Hypothalamus (tissue), 51 donors: ENCODE measurements around the gene PACRG.
"Not testable (repeated sequence)": the region's sequence is repeated elsewhere in the genome, so short reads cannot be mapped to it uniquely, and the experiment has no call there.

Experiments
- DNase-seq, 51 donors: peaks; one replicate each; lab custom pipeline; 2025; lab: John Stamatoyannopoulos, UW

The PACRG gene

GRCh38 chr6:162727322-162728182 lies at the start of gene PACRG, which contains the start of gene PRKN:
Gene PACRG, plus strand, starts transcription at chr6:162727974.
Gene PRKN, minus strand, starts transcription at chr6:162727766.
- DNase-seq, result peak; percentile 77 to 99 (median 97)

DNA sequence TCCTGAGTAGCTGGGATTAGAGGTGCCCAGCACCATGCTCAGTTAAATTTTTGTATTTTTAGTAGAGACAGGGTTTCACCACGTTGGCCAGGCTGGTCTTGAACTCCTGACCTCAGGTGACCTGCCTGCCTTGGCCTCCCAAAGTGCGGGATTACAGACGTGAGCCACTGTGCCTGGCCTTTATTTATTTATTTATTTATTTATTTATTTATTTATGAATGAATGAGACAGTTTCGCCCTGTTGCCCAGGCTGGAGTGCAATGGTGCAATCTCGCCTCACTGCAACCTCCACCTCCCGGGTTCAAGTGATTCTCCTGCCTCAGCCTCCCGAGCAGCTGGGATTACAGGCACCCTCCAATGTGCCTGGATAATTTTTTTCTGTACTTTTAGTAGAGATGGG lies 48.9 kb upstream of the PACRG start:
- DNase-seq, result not testable (repeated sequence)

DNA sequence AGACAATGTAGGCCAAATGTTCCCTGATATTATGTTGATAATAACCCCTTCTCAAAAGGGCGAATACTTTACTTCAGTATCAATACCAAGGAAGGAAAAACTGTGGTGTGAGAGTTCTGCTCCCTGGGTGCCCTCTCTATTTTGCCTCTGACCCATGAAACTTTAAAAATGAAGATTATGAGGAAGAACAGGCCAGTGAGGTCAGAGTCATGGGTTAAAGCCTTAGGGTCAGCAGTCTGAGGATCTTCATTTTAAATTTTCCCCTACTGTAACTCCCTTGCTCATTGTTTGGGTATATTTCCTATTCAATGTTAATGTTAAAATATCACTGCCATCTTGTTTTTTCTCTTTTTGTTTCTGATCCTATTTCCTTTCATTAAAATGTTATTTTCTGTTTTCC lies 48.1 kb upstream of the PACRG start:
- no peak for DNase-seq

- DNase-seq, result no peak
Measured at GRCh38 chr6:162680367-162680766, 47.4 kb upstream of the PACRG start.

DNA sequence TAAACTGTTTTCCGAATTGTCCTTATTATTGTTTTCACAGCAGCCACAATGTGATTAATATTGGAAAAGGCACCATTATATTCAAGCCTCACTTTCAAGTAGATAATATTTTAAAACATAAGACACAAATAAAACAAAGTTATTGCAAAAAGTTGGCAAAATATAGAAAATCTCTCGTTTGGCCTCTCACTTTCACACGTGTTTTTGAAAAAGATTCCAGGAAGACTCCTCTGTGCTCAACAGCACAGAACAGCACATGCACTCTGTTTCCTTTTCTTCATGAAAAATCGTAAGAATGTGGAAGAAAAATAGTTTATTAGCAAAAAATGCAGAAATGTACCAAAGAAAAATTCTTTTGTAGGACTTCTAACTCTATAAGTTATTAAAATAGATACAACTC lies 46.9 kb upstream of the PACRG start:
- DNase-seq, result no peak

GRCh38 chr6:162681447-162681846 lies 46.3 kb upstream of the PACRG start:
- no peak for DNase-seq

GRCh38 chr6:162683135-162683534 lies 44.6 kb upstream of the PACRG start:
- DNase-seq, result no peak

DNA sequence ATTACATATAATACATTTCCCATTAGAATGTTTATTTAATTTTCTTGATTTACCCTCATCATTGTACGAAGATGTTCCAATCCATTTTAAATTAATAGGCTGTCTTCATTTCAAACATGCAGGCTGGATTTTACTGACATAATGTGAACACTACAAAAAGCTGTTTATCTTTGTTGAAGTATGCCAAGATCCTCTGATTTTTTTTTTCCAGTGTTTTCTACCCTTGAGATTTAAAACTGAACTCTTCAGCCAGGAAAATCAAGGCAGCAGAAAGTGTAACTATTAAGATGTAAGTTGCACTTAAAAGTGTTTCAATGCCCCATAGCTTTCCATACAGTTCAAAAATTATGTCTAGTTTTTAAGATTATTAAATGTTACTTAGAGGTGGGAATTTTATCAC lies 43.7 kb upstream of the PACRG start:
- no peak for DNase-seq

- no peak for DNase-seq
Measured at GRCh38 chr6:162684961-162685360, 42.8 kb upstream of the PACRG start.

DNA sequence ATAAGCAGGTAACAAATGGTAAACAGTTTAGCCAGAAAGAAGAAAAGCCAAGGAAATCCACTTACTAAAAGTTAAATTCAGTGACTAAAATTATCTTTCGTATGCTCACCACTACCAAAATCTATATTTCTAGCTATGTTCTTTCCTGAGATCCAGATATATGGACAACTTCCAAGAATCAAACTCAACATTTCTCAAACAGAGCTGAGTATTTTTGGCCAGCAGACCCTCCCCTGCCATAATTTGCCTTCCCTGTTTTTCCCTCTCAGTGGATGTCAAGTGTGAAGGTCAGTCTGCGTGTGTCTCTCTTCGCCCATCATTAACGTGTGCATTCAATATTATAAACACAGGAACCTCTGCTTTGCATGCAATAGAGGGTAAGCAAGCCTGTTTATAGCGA lies 42.2 kb upstream of the PACRG start:
- DNase-seq, result no peak

DNA sequence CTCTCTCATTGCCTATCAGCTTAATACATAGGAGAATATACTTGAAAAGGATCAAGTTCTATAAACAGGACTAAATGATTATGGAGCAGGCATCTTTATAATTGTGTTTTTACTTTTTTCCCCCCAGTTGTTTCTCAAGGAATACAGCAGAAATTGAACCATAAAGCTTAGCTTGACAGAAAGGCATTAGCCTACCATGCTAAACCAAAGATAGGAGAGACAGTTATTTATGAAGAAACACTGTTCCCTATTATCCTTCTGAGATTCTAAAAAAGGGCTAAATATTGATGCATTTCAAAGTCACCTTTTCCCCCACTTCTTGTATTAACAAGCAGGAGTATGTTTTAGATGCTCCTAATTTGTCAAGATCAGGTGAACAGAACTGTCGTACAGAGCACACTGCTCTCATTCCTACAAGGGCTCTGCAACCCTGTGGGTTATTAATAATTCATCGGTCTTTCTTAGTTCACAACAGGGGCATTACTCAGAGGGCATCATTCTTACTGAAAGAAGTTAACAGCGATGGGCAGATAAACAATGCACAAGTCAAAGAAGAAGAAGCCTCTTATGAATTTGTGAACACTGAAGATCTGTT lies 38.9 kb upstream of the PACRG start:
- DNase-seq, result no peak

DNA sequence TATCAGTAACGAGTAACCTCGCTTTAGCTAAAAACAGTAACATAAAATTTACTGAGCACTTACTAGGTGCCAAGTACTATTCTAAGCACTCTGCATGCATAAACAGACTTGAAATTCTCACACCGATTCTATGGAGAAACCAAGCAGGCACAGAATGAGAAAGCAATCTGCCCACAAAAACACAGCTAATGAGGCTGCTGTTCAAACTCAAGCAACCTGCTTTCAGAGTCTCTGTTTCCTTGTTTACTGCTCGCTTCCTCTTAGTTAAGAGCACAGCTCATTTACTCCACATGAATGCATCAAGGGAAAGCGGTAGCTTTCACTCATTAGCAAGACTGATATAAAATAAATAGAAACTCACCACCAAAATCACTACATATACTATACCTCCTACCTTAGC lies 37.6 kb upstream of the PACRG start:
- no peak for DNase-seq

GRCh38 chr6:162697872-162698403 lies 29.8 kb upstream of the PACRG start:
- no peak for DNase-seq

DNA sequence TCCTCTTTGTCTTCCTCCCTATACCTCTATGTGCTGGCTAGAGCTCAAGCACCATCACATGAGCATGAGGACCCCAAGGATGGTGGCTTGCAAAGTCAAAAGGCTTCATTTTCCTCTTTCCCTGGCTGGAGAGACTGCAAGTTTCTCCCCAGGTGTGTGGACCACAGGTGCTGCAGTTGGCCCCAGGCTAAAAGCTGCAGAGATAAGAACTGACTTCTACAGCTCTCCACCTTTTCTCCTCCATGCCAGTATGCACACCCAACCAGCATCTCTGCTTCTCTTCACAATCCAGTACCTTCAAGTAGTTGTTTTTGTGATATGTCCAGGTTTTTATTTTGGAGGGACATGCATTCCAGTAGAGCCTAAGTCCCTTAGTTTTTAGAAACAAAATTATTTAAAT lies 29.3 kb upstream of the PACRG start:
- no peak for DNase-seq

DNA sequence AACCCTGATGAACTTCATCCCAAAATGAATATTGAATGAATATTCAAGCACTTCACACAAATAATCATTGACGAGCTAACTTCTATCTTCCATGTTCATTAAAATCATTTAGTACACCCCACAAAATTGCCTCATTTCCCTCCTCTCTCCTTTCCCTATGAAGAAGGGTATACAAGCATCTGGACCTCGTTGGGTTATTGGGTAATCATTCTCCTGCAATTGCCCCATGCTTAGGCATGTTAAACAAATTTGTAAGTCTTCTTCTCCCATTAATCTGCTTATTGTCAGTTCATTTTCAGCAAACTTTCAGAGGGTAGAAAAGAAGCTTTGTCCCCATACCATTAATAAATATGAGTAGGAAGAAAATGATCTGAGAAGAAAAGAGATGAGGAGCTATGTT lies 27.8 kb upstream of the PACRG start:
- DNase-seq, result no peak

GRCh38 chr6:162700966-162701365 lies 26.8 kb upstream of the PACRG start:
- no peak for DNase-seq

- DNase-seq, result no peak
Measured at GRCh38 chr6:162701551-162701950, 26.2 kb upstream of the PACRG start.

DNA sequence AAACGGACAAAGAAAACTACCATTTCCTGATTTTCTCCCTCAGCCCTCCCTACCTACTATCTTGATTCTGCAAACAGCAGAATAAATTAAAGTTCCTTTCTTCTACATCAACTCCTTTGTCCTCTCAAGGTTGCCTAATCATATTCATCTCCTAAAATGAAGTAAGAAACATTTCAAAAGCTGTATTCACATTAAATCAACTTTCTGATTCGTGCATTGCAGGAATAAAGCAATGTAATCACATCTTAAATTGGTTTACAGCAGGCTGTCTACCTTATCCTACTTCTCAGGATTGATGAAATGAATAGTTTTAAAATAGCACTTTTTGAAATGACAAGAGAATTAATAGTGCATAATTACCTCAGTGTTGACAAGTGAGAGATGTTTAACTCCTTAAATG lies 25.3 kb upstream of the PACRG start:
- no peak for DNase-seq

- no peak for DNase-seq
Measured at GRCh38 chr6:162704001-162704400, 23.8 kb upstream of the PACRG start.

- DNase-seq, result no peak
Measured at GRCh38 chr6:162705736-162706135, 22.0 kb upstream of the PACRG start.

GRCh38 chr6:162706232-162706631 lies 21.5 kb upstream of the PACRG start:
- peak in 32 of 51 donors; percentile 1 to 59 (median 38) for DNase-seq

GRCh38 chr6:162708971-162709370 lies 18.8 kb upstream of the PACRG start:
- no peak for DNase-seq
